Superior temporal gyrus (tissue), 1 donor: Measurements from ENCODE around the gene SCN2A.
"Not testable (repeated sequence)": the region's sequence is repeated elsewhere in the genome, so short reads cannot be mapped to it uniquely, and the experiment has no call there.

Source experiments
- DNase-seq: peaks from one replicate; pipeline ENCODE4 v3.0.0-alpha.2; 2016; ENCODE audit errors: extremely low spot score

Gene SCN2A

GRCh38 chr2:165313509-165313908 lies 74.3 kb downstream of the SCN2A start:
- no peak for DNase-seq

GRCh38 chr2:165328272-165328671 lies 89.1 kb downstream of the SCN2A start:
- DNase-seq, result no peak

DNA sequence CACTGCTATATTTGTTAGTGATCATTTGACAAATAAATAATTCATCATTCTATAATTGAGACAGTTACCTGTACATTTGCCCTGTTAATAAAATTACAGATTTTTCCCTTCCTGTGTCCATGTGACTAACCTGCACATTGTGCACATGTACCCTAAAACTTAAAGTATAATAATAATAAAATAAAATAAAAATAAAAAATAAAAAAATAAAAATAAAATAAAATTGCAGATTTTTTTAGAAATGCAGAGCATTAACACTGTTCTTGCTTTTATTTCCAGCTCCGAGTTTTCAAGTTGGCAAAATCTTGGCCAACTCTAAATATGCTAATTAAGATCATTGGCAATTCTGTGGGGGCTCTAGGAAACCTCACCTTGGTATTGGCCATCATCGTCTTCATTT lies 105.1 kb downstream of the SCN2A start:
- DNase-seq, result not testable (repeated sequence)

DNA sequence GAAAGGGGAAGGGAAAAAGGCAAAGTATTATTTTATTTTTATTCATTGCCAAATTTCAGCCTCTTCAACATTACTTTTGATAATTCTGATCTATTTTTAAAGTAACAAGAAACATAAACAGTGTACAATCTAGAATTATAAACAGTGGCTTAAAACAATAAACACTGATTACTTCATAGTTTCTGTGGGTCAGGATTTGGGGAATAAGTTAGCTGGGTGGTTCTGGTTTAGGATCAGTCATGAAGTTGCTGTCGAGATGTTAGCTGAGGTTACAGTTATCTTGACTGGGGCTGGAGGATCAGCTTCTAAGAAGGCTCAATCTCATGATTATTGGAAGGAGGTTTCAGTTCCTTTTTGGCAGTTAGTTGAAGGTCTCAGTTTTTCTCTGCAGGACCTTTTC lies 109.2 kb downstream of the SCN2A start:
- DNase-seq, result no peak

DNA sequence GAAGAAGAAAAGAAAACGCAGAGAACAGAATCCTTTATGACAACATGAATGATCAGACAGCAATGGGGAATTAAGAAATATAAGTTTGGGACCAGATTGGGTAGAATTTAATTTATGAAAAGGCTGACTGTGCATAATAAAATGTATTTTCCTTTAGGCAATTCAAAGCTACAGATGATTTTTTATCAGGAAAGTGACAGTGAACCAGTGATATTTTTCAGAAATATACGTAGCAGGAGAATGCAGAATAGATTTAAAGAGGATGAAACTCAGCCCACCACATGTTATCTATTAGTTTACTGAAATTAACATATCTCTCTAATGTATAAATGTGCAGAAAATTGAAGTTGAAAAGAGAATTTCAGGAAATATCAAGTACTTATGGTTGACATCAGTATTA lies 110.0 kb downstream of the SCN2A start:
- no peak for DNase-seq

DNA sequence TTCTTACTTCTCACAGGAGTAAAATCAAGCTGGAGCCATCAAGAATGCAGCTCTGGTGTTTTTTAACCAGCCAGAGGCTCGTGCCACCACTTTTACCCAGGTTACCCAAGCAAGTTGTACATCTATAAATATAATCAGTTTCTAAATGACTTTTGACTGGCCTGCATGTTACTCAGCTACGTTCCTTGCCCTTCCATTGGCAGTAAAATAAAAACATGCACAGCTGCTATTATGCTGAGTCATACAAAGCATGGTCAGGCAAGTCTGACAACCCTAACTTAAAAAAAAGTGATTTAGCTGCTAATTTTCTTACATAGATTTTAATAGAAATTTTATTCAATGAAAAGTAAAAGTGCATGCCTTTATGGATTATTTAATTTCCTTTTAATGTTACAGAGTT lies 118.5 kb downstream of the SCN2A start:
- no peak for DNase-seq

GRCh38 chr2:165361514-165361913 lies 122.3 kb downstream of the SCN2A start:
- DNase-seq, result no peak

DNA sequence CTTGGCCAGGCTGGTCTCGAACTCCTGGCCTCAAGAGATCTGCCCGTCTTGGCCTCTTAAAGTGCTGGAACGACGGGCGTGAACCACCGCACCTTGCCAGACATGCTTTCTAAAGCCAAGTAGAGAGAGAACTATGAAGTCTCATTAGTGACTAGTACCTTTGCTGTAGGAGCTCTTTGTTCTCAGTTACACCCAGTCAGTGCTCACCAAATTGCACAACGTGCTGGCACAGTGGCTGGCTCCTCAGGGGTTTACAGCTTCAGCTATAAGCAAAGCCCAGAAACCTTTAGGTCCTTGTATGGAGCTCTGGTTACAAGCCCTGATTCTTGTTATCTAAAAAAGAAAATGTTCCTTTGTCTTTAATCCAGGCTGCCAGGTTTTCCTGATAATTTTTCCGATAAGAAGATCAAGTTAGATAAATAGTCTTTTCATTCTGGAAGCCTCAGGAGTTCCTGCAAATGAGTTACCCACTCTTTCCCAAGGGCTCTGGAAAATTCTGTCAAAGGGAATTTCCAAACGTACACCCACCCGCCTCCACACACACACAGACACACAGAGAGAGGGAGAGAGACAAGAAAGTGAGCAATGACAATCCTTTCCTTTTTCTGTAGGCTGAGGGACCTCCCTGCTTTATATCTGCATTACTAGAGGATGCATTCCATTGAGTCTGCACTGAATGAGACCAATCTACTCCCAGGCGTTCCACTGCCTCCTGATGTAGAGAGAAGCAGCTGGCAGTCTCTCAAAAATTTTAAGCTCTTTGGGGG lies 130.1 kb downstream of the SCN2A start:
- DNase-seq, result no peak

DNA sequence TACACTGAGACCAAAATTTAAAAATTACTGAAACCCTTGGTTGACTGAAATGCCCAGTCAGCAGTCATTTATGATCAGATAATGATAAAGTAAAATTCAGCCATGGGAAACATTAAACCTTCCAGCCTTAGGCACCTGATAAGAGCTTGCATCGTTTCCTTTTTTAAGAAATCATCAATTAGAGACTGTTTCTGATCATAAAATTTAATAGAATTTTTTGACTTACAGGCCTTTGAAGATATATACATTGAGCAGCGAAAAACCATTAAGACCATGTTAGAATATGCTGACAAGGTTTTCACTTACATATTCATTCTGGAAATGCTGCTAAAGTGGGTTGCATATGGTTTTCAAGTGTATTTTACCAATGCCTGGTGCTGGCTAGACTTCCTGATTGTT lies 130.7 kb downstream of the SCN2A start:
- DNase-seq, result no peak

GRCh38 chr2:165371356-165371755 lies 132.1 kb downstream of the SCN2A start:
- DNase-seq, result no peak

DNA sequence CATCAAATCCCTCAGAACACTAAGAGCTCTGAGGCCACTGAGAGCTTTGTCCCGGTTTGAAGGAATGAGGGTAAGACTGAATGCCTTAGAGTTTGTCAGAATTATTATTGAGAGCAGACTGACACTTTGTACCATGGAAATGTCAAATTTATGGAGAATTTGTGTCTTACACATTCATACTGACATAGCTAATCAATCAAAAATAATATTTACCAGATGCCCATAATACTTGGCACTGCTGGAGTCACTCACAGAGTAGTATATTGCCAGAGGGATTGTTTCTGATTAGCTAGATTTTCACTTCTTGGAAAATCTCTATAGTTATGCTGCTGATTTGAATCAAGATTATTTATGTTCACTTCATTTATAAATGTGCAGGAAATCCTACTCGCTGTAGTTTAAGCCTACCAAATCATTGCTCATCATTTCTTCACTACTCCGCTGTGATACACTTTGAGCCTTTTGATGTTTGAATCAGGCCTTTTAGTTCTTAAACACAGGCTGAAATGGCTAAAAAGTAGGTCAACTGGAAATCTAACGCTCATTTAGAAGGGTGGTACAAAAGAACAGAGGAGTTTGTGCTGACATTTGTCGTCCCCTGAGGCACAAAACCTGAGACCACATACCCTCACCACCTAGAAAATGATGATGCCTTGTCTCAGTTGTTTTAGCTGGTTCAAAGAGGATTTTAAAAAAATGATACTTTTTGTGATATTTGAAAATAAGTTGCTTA lies 134.2 kb downstream of the SCN2A start:
- DNase-seq, result no peak

- no peak for DNase-seq
These were observed 137.4 kb downstream of the SCN2A start for GRCh38 chr2:165376571-165376975.

DNA sequence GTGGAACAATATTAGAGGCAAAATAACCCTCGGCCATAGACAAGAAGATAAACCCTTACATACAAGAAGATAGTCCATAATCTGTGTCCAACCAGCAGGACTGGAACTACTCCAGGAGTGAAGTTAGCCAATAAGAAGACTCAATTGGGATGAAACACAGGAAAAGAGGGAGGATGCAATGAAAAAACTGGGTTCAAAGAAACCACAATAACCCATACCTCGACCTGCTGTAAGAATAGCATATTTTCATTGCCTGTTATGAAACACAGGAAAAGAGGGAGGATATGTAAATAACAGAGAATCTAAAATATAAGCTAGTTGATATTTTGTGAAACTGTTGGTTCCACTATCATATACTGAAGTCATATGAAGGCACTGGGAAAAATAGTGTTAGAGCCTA lies 143.1 kb downstream of the SCN2A start:
- no peak for DNase-seq

DNA sequence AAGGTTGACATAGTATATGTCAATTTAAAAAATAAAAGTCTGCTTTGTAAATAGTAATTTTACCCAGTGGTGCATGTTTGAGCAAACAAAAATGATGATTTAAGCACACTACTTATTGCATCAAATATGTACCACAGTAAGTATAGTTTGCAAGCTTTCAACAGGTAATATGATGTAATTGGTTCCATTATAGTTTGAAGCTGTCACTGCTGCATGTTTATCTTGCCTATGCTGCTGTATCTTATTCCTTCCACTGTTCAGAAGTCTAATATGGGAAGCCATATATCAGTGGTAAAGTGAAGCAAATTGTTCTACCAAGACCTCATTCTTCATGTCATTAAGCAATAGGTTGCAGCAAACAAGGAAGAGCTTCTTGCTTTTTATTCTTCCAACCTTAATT lies 151.7 kb downstream of the SCN2A start:
- no peak for DNase-seq

DNA sequence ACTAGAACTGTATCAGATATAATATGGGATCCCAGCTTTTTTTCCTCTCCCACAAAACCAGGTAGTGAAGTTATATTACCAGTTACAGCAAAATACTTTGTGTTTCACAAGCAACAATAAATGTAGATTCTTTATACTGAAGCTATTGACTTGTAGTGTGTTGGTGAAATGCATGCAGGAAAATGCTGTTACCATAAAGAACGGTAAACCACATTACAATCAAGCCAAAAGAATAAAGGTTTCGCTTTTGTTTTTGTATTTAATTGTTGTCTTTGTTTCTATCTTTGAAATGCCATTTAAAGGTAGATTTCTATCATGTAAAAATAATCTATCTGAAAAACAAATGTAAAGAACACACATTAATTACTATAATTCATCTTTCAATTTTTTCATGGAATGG lies 152.6 kb downstream of the SCN2A start:
- no peak for DNase-seq

DNA sequence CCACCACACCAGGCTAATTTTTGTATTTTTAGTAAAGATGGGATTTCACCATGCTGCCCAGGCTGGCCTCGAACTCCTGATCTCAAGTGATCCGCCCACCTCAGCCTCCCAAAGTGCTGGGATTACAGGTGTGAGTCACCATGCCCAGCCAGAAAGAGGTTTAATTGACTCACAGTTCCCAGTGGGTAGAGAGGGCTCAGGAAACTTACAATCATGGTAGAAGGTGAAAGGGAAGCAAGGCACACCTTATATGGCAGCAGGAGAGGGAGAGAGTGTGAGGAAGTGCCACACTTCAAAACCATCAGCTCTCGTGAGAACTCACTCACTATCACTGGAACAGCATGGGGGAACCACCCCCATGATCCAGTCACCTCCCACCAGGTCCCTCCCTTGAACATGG lies 159.4 kb downstream of the SCN2A start:
- DNase-seq, result not testable (repeated sequence)

GRCh38 chr2:165401285-165401852 lies 162.2 kb downstream of the SCN2A start:
- DNase-seq, result peak; percentile 92

- no peak for DNase-seq
These were observed 162.9 kb downstream of the SCN2A start for GRCh38 chr2:165402162-165402561.

DNA sequence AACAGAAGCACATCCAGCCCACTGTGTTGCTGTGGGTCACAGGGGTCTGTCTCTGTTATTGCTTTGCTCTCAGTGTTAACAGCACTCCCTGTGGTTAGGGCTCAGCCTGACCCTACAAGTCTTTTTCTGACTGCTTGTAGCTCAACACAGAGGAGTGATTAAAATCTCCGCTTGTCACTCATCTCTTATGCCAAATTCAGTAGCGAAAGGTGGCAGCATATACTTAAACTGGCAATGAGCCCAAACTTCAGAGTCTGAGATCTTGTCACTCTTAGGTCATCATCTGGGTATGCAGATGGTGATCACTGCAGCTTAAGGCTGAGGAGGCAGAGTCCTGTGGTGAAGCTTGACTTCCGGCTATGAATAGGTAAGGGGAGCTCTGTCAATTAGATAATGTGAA lies 167.0 kb downstream of the SCN2A start:
- peak; percentile 3 for DNase-seq

GRCh38 chr2:165407466-165407865 lies 168.3 kb downstream of the SCN2A start:
- peak; percentile 6 for DNase-seq

- no peak for DNase-seq
These were observed 169.0 kb downstream of the SCN2A start for GRCh38 chr2:165408186-165408585.

DNA sequence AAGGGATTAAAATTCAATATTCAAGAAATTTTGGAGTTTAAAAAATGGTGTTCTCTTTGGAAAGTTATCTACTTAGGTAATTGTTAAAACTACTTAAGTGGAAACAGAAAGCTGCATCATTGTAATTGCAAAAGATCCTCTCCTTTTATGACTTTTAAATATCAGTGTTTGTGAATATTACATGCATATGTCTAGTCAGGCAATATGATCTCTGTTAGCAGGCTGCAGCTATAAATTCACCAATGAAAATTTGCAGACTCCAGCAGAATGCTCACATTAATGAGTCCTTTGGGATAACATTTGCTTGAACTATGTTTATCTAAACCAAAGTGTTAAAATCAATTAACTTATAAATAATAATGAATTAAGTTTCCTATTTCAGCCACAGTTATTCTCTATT lies 171.1 kb downstream of the SCN2A start:
- DNase-seq, result no peak

- no peak for DNase-seq
These were observed 175.0 kb downstream of the SCN2A start for GRCh38 chr2:165414187-165414586.
